WTC11 (cell line): ENCODE data around the gene GINS1. TPM values are rescaled to one million over a fixed set of nuclear protein-coding genes. Genes with fewer than 3 reads are reported as not detected.
"Not testable (repeated sequence)": the region's sequence is repeated elsewhere in the genome, so short reads cannot be mapped to it uniquely, and the experiment has no call there.

Experiments used
- ATAC-seq: fragments of 200-7000 bp; cut with Tn5 transposase; 2 replicates; pipeline ENCODE4 v1.10.0; 2021; ENCODE audit warnings: mild to moderate bottlenecking, moderate library complexity
- CTCF ChIA-PET: fragments of 300-600 bp; sonication (Branson Sonifier 250); formaldehyde crosslinking; loops from one replicate; lab custom pipeline; 2021; ENCODE audit warnings: antibody characterized with exemption; lab: Charles Lee
- POLR2A ChIA-PET: fragments of 350-600 bp; sonication (Branson Sonifier 250); formaldehyde crosslinking; loops from one replicate; lab custom pipeline; 2021; ENCODE audit warnings: antibody characterized with exemption; lab: Charles Lee
- DNase-seq: peaks from one replicate; pipeline ENCODE4 v3.0.0; 2021; ENCODE audit warnings: low spot score
- H3K27ac Mint-ChIP-seq: 2 replicates; pipeline ENCODE4 v1.8.0; 2021; ENCODE audit warnings: mixed read lengths
- H3K27me3 Mint-ChIP-seq: 2 replicates; pipeline ENCODE4 v1.8.0; 2021; ENCODE audit warnings: low read depth, mild to moderate bottlenecking, moderate library complexity, mixed read lengths
- H3K36me3 Mint-ChIP-seq: 2 replicates; pipeline ENCODE4 v1.8.0; 2021; ENCODE audit warnings: mixed read lengths
- H3K4me1 Mint-ChIP-seq: 2 replicates; pipeline ENCODE4 v1.8.0; 2022; ENCODE audit warnings: mixed read lengths
- H3K4me3 Mint-ChIP-seq: 2 replicates; pipeline ENCODE4 v1.8.0; 2021; ENCODE audit warnings: mild to moderate bottlenecking, moderate library complexity, mixed read lengths
- H3K9me3 Mint-ChIP-seq: 2 replicates; pipeline ENCODE4 v1.8.0; 2021; ENCODE audit warnings: mixed read lengths
- ARID4B ChIP-seq: sonication (generic); formaldehyde crosslinking; IDR thresholded peaks from 2 replicates; pipeline ENCODE4 v1.8.0; 2023; ENCODE audit warnings: missing genetic modification reagents, mild to moderate bottlenecking, borderline replicate concordance
- CBFB ChIP-seq: sonication (generic); formaldehyde crosslinking; IDR thresholded peaks from 2 replicates; pipeline ENCODE4 v1.8.1; 2022; ENCODE audit warnings: mild to moderate bottlenecking, low read depth, missing genetic modification reagents
- E2F1 ChIP-seq: sonication (generic); formaldehyde crosslinking; IDR thresholded peaks from 2 replicates; pipeline ENCODE4 v1.8.0; 2022; ENCODE audit warnings: mild to moderate bottlenecking, missing genetic modification reagents
- HMGA2 ChIP-seq: fragments of 250-450 bp; sonication (Bioruptor Pico); IDR thresholded peaks from 2 replicates; pipeline ENCODE4 v1.4.0; 2021; ENCODE audit warnings: mild to moderate bottlenecking, moderate library complexity
- TCF7 ChIP-seq: sonication (generic); formaldehyde crosslinking; IDR thresholded peaks from 2 replicates; pipeline ENCODE4 v1.8.0; 2022; ENCODE audit warnings: mild to moderate bottlenecking, low read depth, missing genetic modification reagents, moderate library complexity
- ZBTB43 ChIP-seq: sonication (generic); formaldehyde crosslinking; IDR thresholded peaks from 2 replicates; pipeline ENCODE4 v1.8.1; 2023; ENCODE audit warnings: mild to moderate bottlenecking, missing genetic modification reagents
- ZNF425 ChIP-seq: fragments of 250-450 bp; sonication (Bioruptor Pico); conservative IDR thresholded peaks from 2 replicates; pipeline ENCODE4 v1.9.0; 2021; ENCODE audit warnings: mild to moderate bottlenecking
- total RNA-seq: library from RNA; stranded (reverse); gene quantifications from 3 replicates; pipeline ENCODE4 v1.2.3, GENCODE V29; 2021
- TF ChIP-seq, protein P1 (sequence below): fragments of 200-600 bp; IDR thresholded peaks from 2 replicates; pipeline ENCODE4 v1.8.0; 2022; ENCODE audit warnings: antibody characterized with exemption
- TF ChIP-seq, protein P2 (sequence below): sonication (generic); formaldehyde crosslinking; IDR thresholded peaks from 2 replicates; pipeline ENCODE4 v1.8.0; 2022; ENCODE audit warnings: mild to moderate bottlenecking, missing genetic modification reagents

The GINS1 gene
- total RNA-seq, 1 experiment from 2014 or later, result 70.4 TPM

DNA sequence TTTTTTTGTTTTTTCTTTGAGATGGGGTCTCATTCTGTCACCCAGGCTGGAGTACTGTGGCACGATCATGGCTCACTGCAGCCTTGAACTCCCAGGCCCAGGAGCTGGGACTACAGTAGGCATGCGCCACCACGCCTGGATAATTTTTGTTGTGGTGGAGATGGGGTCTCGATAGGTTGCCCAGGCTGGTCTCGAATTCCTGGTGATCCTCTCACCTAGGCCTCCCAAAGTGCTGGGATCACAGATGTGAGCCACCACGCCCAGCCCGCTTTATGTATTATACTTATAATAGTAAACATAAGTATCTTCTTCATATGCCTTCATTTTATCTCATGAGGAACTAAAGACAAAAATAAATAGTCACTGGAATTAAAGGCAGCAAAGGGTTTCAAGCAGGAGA is 63.5 kb downstream of the GINS1 start:
- DNase-seq (no peak), ATAC-seq (no peak)
- Mint-ChIP-seq H3K4me3 (no peak overlapping the region), H3K4me1 (peaks cover 3% of the 10 kb centered on the region; the same call in 1 of the 2 replicates), H3K27ac (no peak overlapping the region), H3K9me3 (no peaks in the 10 kb centered on the region), H3K27me3 (no peaks in the 10 kb centered on the region), H3K36me3 (peaks cover 32% of the 10 kb centered on the region)
- ChIA-PET CTCF (interaction anchor here (0.8 to 1.9 kb wide), 4 partner anchors 10 to 200 kb away, joined by 3 to 14 read pairs (median 9); no protein-coding TSS in a partner anchor), POLR2A (no interaction called here)
- no peak for TF ChIP-seq ZBTB43 (CRISPR knock-in tag)
- TF ChIP-seq ARID4B, result no peak

GRCh38 chr20:25473297-25473696 is 65.8 kb downstream of the GINS1 start:
- TF ChIP-seq HMGA2 (CRISPR knock-in tag), result peak; percentile 97
- H3K9me3 Mint-ChIP-seq, ATAC-seq, H3K4me3 Mint-ChIP-seq, CTCF ChIA-PET, H3K4me1 Mint-ChIP-seq, POLR2A ChIA-PET, H3K27ac Mint-ChIP-seq, DNase-seq, H3K27me3 Mint-ChIP-seq: not testable (repeated sequence)
- H3K36me3 Mint-ChIP-seq, result peaks cover 33% of the 10 kb centered on the region

GRCh38 chr20:25476106-25477013 is 68.9 kb downstream of the GINS1 start:
- POLR2A ChIA-PET, result no interaction called here
- ATAC-seq (no peak), DNase-seq (no peak)
- Mint-ChIP-seq H3K9me3 (no peaks in the 10 kb centered on the region), H3K36me3 (peaks cover 35% of the 10 kb centered on the region), H3K4me3 (no peak overlapping the region), H3K27ac (no peak overlapping the region), H3K27me3 (no peaks in the 10 kb centered on the region), H3K4me1 (no peaks in the 10 kb centered on the region)
- CTCF ChIA-PET, result interaction anchor here (1.1 kb wide), 1 partner anchor 9 kb away, joined by 4 read pairs; no protein-coding TSS in a partner anchor
- TF ChIP-seq ARID4B, result no peak
- TF ChIP-seq, protein P1, sequence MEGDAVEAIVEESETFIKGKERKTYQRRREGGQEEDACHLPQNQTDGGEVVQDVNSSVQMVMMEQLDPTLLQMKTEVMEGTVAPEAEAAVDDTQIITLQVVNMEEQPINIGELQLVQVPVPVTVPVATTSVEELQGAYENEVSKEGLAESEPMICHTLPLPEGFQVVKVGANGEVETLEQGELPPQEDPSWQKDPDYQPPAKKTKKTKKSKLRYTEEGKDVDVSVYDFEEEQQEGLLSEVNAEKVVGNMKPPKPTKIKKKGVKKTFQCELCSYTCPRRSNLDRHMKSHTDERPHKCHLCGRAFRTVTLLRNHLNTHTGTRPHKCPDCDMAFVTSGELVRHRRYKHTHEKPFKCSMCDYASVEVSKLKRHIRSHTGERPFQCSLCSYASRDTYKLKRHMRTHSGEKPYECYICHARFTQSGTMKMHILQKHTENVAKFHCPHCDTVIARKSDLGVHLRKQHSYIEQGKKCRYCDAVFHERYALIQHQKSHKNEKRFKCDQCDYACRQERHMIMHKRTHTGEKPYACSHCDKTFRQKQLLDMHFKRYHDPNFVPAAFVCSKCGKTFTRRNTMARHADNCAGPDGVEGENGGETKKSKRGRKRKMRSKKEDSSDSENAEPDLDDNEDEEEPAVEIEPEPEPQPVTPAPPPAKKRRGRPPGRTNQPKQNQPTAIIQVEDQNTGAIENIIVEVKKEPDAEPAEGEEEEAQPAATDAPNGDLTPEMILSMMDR, result no peak
- no peak for TF ChIP-seq ZNF425 (CRISPR knock-in tag)
- TF ChIP-seq CBFB, result no peak
- TF ChIP-seq, protein P2, sequence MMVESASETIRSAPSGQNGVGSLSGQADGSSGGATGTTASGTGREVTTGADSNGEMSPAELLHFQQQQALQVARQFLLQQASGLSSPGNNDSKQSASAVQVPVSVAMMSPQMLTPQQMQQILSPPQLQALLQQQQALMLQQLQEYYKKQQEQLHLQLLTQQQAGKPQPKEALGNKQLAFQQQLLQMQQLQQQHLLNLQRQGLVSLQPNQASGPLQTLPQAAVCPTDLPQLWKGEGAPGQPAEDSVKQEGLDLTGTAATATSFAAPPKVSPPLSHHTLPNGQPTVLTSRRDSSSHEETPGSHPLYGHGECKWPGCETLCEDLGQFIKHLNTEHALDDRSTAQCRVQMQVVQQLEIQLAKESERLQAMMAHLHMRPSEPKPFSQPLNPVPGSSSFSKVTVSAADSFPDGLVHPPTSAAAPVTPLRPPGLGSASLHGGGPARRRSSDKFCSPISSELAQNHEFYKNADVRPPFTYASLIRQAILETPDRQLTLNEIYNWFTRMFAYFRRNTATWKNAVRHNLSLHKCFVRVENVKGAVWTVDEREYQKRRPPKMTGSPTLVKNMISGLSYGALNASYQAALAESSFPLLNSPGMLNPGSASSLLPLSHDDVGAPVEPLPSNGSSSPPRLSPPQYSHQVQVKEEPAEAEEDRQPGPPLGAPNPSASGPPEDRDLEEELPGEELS (CRISPR knock-in tag), result no peak
- no peak for TF ChIP-seq TCF7 (CRISPR knock-in tag)
- TF ChIP-seq E2F1 (CRISPR knock-in tag), result no peak
